Fibroblast of lung (primary cell): ENCODE data around the gene IFNA16.
"Not testable (repeated sequence)": the region's sequence is repeated elsewhere in the genome, so short reads cannot be mapped to it uniquely, and the experiment has no call there.

Source experiments
- EZH2 ChIP-seq: IDR thresholded peaks from 2 replicates; pipeline ENCODE4 v1.5.1; 2012; ENCODE audit warnings: low read length, control low read depth, mild to moderate bottlenecking; ENCODE audit errors: missing control alignments
- TF ChIP-seq, protein P1 (sequence below), 2 donors: IDR thresholded peaks in 1 of 2; conservative IDR thresholded peaks in 1 of 2; 1 replicate in 1 of 2; 2 replicates in 1 of 2; pipeline ENCODE4 v1.5.1; 2011 to 2012; ENCODE audit warnings: low read length in 2 of 2, control low read depth in 1 of 2, inconsistent platforms in 1 of 2, low read depth in 1 of 2, mild to moderate bottlenecking in 1 of 2

DNA sequence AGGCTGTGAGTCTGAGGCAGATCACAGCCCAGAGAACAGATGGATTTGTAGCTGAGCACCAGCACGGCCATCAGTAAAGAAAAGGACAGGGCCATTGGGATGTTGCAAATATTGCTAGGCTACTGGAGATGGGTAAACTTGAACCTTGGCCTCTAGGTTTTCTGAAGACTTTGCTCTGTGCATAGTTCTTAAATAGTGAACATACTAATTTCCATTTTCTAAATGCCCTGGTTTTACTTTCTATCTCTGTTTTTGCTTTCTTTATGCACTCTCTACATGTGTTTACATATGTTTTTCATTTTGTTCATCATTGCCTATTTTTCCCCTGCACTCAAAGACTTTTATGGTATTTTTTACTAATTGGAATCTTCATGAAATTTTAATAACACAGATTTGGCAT is at the start of gene IFNA16:
- TF ChIP-seq, protein P1, sequence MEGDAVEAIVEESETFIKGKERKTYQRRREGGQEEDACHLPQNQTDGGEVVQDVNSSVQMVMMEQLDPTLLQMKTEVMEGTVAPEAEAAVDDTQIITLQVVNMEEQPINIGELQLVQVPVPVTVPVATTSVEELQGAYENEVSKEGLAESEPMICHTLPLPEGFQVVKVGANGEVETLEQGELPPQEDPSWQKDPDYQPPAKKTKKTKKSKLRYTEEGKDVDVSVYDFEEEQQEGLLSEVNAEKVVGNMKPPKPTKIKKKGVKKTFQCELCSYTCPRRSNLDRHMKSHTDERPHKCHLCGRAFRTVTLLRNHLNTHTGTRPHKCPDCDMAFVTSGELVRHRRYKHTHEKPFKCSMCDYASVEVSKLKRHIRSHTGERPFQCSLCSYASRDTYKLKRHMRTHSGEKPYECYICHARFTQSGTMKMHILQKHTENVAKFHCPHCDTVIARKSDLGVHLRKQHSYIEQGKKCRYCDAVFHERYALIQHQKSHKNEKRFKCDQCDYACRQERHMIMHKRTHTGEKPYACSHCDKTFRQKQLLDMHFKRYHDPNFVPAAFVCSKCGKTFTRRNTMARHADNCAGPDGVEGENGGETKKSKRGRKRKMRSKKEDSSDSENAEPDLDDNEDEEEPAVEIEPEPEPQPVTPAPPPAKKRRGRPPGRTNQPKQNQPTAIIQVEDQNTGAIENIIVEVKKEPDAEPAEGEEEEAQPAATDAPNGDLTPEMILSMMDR (conservative IDR thresholded peaks at IDR 0.05 in 1 of 2, IDR thresholded peaks at IDR 0.05 in 1 of 2; ENCODE audit: low read depth in 1 of 2, low read length in 2 of 2): not testable (repeated sequence)
- TF ChIP-seq EZH2: not testable (repeated sequence)
